ENCODE results near the gene CHAF1A.

Gene CHAF1A

GRCh38 chr19:4405977-4406376 lies 3.5 kb downstream of the CHAF1A start:
- DNase-seq: no peak

GRCh38 chr19:4406626-4407025 lies 4.2 kb downstream of the CHAF1A start:
- no peak for DNase-seq

GRCh38 chr19:4409123-4409933 lies 6.9 kb downstream of the CHAF1A start:
- DNase-seq: no peak

- no peak for DNase-seq
Measured at GRCh38 chr19:4413588-4413987, 11.1 kb downstream of the CHAF1A start.

DNA sequence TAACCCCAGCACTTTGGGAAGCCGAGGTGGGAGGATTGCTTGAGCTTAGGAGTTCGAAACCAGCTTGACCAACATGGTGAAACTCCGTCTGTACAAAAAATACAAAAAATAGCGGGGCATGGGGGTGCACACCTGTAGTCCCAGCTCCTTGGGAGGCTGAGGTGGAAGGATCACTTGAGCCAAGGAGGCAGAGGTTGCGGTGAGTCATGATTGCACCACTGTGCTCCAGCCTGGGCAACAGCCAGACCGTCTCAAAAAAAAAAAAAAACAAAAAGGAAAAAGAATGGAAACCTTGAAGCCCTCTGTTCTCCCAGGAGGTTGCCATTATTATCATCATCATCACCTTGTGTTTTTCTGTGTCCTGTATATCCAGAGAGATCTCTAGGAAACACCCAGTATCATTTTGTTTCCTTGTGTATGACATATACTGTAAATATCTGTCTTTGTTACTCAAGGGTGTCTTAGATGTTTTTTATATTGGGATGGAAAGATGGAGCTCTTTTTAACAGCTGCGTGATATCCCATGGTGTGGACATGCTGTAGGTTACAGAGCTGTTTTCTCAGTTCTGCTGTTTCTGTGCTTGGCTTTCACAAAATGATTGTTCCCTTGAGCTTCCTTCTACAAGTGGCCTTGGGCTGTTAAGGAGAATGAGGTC lies 11.8 kb downstream of the CHAF1A start:
- no peak for DNase-seq

DNA sequence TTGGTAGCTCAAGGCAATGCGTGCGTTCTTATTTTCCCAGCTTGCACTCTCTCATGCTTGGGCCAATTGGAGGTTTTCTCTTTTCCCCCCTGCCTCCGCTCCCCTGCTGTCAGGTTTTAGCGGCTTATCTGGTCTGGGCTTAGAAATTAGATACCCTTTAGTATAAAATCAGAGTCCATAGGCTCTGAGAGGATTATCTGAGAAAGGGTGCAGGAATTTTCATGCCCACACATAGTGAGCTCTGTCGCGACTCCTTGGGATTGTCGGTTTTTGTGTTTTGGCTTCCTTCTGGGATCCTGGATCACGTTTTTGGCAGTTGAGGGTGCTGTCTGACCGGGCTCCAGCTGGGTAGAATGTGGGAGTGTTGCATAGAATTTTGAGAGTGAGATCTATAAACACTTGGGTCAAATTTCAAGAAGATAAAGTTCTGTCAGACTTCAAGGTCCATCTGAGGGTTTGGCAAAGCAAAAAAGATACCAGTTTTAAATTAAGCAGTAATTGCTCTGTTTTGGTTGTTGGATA lies 12.4 kb downstream of the CHAF1A start:
- DNase-seq: no peak

- no peak for DNase-seq
Measured at GRCh38 chr19:4415352-4415751, 12.9 kb downstream of the CHAF1A start.

DNA sequence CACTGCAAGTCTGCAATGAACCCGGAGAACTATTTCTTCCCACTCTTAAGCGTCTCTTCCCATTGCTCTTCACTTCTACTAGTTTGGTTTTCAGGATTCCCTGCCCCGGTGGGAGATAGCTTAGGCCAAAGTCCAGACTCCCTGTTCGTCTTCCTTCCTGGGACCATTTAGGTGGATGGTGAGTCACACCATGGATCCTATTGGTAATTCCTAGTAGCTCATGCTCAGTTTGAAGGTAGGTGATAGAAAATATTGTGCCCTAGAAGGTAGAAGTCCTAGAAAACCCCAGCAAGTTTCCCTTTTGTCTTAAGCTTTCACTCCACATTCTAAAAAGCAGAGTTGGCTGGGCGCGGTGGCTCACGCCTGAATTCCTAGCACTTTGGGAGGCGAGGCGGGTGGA lies 13.8 kb downstream of the CHAF1A start:
- DNase-seq: no peak

DNA sequence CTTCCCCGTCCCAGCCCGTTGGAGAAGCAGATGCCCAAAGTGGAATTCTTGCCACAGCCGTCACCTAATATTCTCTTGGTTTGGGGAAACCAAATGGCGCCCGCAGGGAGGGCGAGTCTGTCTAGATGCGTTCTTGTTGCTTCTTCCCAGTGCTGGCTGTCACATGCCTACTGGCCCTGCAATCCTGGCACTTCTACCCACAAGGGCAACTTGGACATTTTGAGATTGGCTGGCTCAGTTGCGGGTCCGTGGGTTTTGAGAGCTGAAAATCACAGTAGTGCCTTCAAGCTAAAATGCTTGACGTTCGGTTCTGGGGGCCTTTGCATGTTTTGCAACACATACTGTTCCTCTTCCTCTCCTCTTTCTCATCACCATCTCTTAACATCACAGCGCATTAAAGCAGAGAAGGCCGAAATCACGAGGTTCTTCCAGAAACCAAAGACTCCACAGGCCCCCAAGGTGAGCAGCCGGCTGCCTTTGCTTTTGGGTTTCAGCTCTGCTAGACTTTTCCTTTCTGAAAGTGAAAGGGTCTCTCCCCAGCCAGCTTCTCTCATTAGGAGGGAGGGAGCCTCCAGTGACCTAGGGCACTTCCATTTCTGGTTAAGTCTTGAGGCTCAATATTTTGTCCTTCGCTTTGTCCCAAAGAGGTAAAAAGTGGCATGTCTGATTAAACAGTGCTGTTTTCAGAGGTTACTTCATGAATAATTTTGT lies 21.1 kb downstream of the CHAF1A start:
- DNase-seq: no peak

DNA sequence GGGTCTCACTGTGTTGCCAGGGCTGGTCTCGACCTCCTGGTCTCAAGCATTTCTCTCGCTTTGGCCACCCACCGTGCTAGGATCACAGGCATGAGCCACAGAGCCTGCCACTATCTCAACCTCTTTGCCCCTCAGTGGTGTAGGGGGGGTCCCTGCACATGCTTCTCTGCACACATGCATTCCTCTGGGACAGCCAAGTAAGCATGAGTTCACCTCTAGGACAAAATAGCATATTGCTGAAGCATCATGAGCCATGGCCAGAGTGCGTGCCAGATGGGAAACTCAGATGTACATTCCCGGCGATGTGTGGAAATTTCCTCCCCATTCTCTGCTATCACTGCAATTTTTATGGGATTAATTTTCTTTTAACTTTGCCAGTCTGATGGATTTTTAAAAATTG lies 23.1 kb downstream of the CHAF1A start:
- DNase-seq: no peak

- no peak for DNase-seq
Measured at GRCh38 chr19:4428326-4428975, 26.0 kb downstream of the CHAF1A start.

- no peak for DNase-seq
Measured at GRCh38 chr19:4429256-4429655, 26.8 kb downstream of the CHAF1A start.

- no peak for DNase-seq
Measured at GRCh38 chr19:4429771-4430171, 27.3 kb downstream of the CHAF1A start.

GRCh38 chr19:4430760-4431159 lies 28.3 kb downstream of the CHAF1A start:
- DNase-seq: peak; percentile 33 to 76

GRCh38 chr19:4431296-4431695 lies 28.9 kb downstream of the CHAF1A start:
- DNase-seq: no peak

- peak; percentile 11 to 62 for DNase-seq
Measured at GRCh38 chr19:4431808-4432674, 29.6 kb downstream of the CHAF1A start.

GRCh38 chr19:4432918-4433506 lies 30.6 kb downstream of the CHAF1A start:
- DNase-seq: no peak

DNA sequence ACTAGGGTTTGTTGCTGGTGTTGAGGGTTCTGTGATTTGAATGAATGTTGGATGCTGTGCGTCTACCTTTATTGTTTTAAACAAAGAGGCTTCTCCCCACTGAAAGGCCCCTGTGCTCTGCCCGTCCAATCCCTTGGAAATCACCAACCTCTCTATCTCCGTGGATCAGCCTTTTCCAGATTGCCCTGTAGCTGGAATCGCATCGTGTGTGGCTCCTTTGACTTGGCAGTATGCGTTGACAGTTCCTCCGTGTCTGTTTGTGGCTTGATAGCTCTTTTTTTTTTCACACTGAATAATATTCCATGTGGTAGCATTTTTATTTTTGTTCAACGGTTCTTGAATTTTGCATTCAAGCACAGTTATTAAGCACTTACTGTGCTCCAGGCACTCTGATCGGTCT lies 32.0 kb downstream of the CHAF1A start:
- no peak for DNase-seq

GRCh38 chr19:4436231-4436630 lies 33.8 kb downstream of the CHAF1A start:
- no peak for DNase-seq

- no peak for DNase-seq
Measured at GRCh38 chr19:4437103-4437502, 34.7 kb downstream of the CHAF1A start.

- DNase-seq: no peak
Measured at GRCh38 chr19:4439243-4439642, 36.8 kb downstream of the CHAF1A start.

All from CD4-positive, alpha-beta T cell treated with Interleukin-4 for 1 hour (primary cell).